ENCODE data around the gene FOXA2. TPM values are rescaled to one million over a fixed set of nuclear protein-coding genes. Genes with fewer than 3 reads are reported as not detected.

The FOXA2 gene
- total RNA-seq, 1 donor from 2014 or later, result 6.8 TPM

- TF ChIP-seq CTCF (IDR thresholded peaks at IDR 0.05; ENCODE audit: insufficient read depth, low read length, severe bottlenecking), result no peak
- no peaks in the 10 kb centered on the region for H3K36me3 ChIP-seq (ENCODE audit: control insufficient read depth, insufficient read depth, low read length)
- peaks cover 5% of the 10 kb centered on the region for H3K27me3 ChIP-seq (ENCODE audit: control insufficient read depth, insufficient read depth, low read length)
- H3K4me3 ChIP-seq (ENCODE audit: low read depth, low read length), result no peak overlapping the region
- FAIRE-seq, result no peak
- DNase-seq (ENCODE audit: low read depth), result no peak
Observed at GRCh38 chr20:22569353-22569752, 15.0 kb downstream of the FOXA2 start.

- H3K27me3 ChIP-seq (ENCODE audit: control insufficient read depth, insufficient read depth, low read length), result peaks cover 5% of the 10 kb centered on the region
- no peak for FAIRE-seq
Observed at GRCh38 chr20:22568872-22569344, 15.5 kb downstream of the FOXA2 start.

GRCh38 chr20:22567944-22568871 lies 16.2 kb downstream of the FOXA2 start:
- DNase-seq (ENCODE audit: low read depth), result no peak
- no peak for TF ChIP-seq CTCF (IDR thresholded peaks at IDR 0.05; ENCODE audit: insufficient read depth, low read length, severe bottlenecking)

More at GRCh38 chr20:22568872-22569344, 15.5 kb downstream of the FOXA2 start:
- TF ChIP-seq CTCF (IDR thresholded peaks at IDR 0.05; ENCODE audit: insufficient read depth, low read length, severe bottlenecking), result no peak
- peak overlapping the region; percentile 25 for H3K4me3 ChIP-seq (ENCODE audit: low read depth, low read length)
- no peaks in the 10 kb centered on the region for H3K36me3 ChIP-seq (ENCODE audit: control insufficient read depth, insufficient read depth, low read length)
- no peak for DNase-seq (ENCODE audit: low read depth)

GRCh38 chr20:22566876-22567658 lies 17.3 kb downstream of the FOXA2 start:
- peaks cover 5% of the 10 kb centered on the region for H3K27me3 ChIP-seq (ENCODE audit: control insufficient read depth, insufficient read depth, low read length)
- H3K36me3 ChIP-seq (ENCODE audit: control insufficient read depth, insufficient read depth, low read length), result no peaks in the 10 kb centered on the region
- no peak for FAIRE-seq

More at GRCh38 chr20:22567944-22568871, 16.2 kb downstream of the FOXA2 start:
- H3K4me3 ChIP-seq (ENCODE audit: low read depth, low read length), result peak overlapping the region; percentile 25
- peaks cover 5% of the 10 kb centered on the region for H3K27me3 ChIP-seq (ENCODE audit: control insufficient read depth, insufficient read depth, low read length)
- FAIRE-seq, result no peak
- no peaks in the 10 kb centered on the region for H3K36me3 ChIP-seq (ENCODE audit: control insufficient read depth, insufficient read depth, low read length)

More at GRCh38 chr20:22566876-22567658, 17.3 kb downstream of the FOXA2 start:
- no peak for TF ChIP-seq CTCF (IDR thresholded peaks at IDR 0.05; ENCODE audit: insufficient read depth, low read length, severe bottlenecking)
- H3K4me3 ChIP-seq (ENCODE audit: low read depth, low read length), result no peak overlapping the region
- DNase-seq (ENCODE audit: low read depth), result no peak

Measured in bronchial epithelial cell (primary cell).